ENCODE results near the gene COX6A2.
"Not testable (repeated sequence)": the region's sequence is repeated elsewhere in the genome, so short reads cannot be mapped to it uniquely, and the experiment has no call there.

Gene COX6A2

DNA sequence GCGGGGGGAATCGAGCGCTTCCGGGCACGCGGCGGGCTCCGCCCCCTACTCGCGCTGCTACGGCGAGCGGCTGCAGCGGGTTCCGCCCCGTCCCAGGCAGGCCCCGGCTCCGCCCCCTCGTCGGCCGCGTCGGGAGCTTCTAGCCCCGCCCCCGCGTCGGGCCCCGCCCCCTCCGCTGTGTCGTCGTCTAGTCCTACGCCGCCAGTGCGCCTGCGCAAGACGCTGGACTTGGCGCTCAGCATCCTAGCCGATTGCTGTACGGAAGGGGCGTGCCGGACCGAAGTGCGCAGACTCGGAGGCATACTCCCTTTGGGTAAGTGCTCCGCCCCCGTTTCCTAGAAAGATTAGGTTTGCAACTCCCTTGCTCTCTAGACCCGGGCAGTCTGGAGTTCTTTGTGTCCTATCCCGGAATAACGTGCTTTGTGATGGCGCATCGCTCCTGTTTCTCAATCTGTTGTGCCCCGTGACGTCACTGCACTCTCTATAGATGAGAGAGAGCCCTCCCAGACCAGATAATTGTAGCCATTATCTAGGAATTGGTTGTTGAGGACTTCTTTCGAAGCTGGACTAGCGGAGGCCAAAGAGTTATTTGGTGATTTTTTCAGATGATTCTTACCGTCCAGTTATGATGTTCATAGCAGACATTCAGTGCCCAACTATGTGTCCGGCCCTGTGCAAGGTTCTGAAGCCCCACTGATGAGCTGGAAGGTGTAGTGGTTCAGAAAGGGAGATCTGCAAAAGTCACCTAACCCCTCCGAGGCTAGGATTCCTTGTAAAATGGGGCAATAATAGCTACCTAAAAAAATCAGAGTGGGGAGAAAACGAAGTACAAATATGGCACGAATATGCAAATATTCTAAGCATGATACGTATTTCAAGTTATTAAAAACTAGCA, 31.8 kb upstream of the COX6A2 start:
- Histone ChIP-seq H3K9me3 (ENCODE audit: control insufficient read depth, low read length) (no peaks in the 10 kb centered on the region), H3K4me3 (ENCODE audit: low read length) (peak overlapping the region; percentile 81), H3K36me3 (ENCODE audit: control insufficient read depth, insufficient read depth, low read length) (no peaks in the 10 kb centered on the region), H3K27me3 (ENCODE audit: control insufficient read depth, insufficient read depth, low read length) (no peaks in the 10 kb centered on the region), H3K4me1 (ENCODE audit: control insufficient read depth, insufficient read depth, low read length) (peaks cover 24% of the 10 kb centered on the region), H3K9ac (ENCODE audit: low read length) (peak overlapping the region; percentile 89)

DNA sequence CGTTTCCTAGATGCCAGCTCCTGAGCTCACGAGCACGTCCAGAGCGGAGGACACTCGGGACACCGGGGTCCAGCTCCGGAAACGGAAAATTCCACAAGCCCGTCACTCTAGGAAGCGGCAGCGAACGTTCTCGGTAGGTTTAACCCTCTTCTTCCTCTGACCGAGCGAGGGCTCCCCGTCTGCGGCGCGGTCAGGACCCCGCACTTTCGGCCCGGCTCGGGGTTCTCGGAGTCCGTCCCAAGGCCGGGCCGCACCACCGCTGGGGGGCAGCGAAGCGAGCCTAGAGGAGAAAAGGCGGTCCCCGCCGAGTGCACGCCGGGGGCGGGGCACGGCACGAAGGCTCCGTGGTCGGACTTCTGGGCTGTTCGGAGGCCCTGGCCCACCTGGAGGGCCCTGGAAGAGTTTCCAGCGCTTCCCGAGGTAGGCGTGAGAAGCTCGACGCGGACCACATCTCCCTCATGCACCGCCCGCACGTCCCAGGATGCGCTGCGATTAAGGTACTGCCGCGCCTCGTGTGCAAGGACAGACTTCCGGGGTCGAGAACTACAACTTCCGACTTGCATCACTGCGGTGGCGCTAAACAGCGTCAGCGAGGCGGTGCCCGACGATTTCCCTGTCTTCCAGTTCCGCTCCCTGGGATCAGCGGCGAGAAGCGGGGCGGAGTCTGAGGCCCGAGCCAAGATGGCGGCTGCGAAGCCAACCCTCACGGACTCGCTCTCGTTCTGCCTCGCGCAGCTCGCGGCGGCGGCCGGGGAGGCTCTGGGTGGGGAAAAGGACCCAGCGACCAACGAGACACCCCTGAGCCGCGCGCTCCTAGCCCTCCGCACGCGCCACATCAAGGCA, 30.9 kb upstream of the COX6A2 start, which contains the start of gene ARMC5:
Gene ARMC5, plus strand, starts transcription at position 658 of the 843 bp plus-strand sequence. Its CDS starts 24 bp downstream, at position 682.
- Histone ChIP-seq H3K9ac (ENCODE audit: low read length) (peak within 1 kb of the TSS; percentile 89), H3K4me1 (ENCODE audit: control insufficient read depth, insufficient read depth, low read length) (peaks cover 24% of the 10 kb centered on the region), H3K36me3 (ENCODE audit: control insufficient read depth, insufficient read depth, low read length) (no peaks in the 10 kb centered on the region), H3K4me3 (ENCODE audit: low read length) (peak within 1 kb of the TSS; percentile 81), H3K27me3 (ENCODE audit: control insufficient read depth, insufficient read depth, low read length) (no peaks in the 10 kb centered on the region), H3K9me3 (ENCODE audit: control insufficient read depth, low read length) (no peaks in the 10 kb centered on the region)

DNA sequence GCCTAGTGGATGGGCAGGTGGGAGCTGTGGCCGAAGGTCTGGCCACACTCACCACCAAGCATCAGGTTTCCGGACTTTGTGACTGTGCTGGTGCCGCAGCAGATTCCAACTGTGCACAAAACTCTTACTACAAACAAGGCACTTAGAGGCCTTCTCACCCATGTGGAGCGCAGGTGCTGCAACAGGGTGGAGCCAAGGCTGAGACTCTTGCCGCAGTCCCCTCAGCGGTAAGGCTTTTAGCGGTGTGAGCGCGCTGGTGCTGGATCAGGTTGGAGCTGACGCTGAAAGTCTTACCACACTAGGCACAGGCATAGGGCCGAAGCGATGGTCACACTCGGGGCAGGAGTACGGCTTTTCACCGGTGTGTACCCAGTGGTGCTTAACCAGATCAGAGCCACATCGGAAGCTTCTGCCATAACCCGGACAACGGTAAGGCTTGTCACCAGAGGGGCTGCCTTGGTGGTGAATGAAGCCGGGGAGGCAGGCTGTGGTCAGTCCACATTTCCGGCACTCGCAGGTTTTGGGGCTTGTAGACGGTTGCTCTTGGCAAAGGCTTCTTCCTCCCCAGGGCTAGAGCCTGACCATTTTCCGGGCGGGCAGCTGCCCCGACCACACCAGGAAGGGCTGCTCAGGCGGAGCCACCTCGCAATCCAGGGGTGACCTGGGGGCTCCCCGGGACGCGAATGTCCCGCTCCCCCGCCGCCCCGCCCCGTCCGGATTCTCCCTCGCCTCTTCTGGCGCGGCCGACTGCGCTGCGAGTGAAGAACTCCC, 30.1 kb upstream of the COX6A2 start:
- Histone ChIP-seq H3K4me1 (ENCODE audit: control insufficient read depth, insufficient read depth, low read length) (peaks cover 24% of the 10 kb centered on the region), H3K4me3 (ENCODE audit: low read length) (peak overlapping the region; percentile 81), H3K9ac (ENCODE audit: low read length) (peak overlapping the region; percentile 89), H3K27me3 (ENCODE audit: control insufficient read depth, insufficient read depth, low read length) (no peaks in the 10 kb centered on the region), H3K9me3 (ENCODE audit: control insufficient read depth, low read length) (no peaks in the 10 kb centered on the region), H3K36me3 (ENCODE audit: control insufficient read depth, insufficient read depth, low read length) (no peaks in the 10 kb centered on the region)

DNA sequence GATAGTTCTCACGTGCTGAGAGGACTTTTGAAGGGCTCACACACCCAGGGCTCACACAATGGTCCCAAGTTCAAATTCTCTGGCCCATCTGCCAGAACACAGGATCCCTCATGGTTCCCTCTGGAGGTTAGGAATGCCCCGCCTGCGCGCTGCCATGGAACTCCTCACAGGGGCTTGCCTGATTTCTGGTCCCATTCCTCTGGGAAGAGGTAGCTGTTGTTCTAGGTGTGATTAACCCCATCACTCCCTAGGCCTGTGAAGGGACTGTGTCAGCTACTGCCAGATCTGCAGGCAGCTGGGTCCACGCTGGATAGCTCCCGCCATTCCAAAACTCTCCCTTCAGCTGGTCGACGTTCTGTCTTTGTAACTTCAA, 28.8 kb upstream of the COX6A2 start:
- Histone ChIP-seq H3K9me3 (ENCODE audit: control insufficient read depth, low read length) (no peaks in the 10 kb centered on the region), H3K4me1 (ENCODE audit: control insufficient read depth, insufficient read depth, low read length) (peaks cover 24% of the 10 kb centered on the region), H3K36me3 (ENCODE audit: control insufficient read depth, insufficient read depth, low read length) (no peaks in the 10 kb centered on the region), H3K4me3 (ENCODE audit: low read length) (no peak overlapping the region), H3K9ac (ENCODE audit: low read length) (no peak overlapping the region), H3K27me3 (ENCODE audit: control insufficient read depth, insufficient read depth, low read length) (no peaks in the 10 kb centered on the region)

DNA sequence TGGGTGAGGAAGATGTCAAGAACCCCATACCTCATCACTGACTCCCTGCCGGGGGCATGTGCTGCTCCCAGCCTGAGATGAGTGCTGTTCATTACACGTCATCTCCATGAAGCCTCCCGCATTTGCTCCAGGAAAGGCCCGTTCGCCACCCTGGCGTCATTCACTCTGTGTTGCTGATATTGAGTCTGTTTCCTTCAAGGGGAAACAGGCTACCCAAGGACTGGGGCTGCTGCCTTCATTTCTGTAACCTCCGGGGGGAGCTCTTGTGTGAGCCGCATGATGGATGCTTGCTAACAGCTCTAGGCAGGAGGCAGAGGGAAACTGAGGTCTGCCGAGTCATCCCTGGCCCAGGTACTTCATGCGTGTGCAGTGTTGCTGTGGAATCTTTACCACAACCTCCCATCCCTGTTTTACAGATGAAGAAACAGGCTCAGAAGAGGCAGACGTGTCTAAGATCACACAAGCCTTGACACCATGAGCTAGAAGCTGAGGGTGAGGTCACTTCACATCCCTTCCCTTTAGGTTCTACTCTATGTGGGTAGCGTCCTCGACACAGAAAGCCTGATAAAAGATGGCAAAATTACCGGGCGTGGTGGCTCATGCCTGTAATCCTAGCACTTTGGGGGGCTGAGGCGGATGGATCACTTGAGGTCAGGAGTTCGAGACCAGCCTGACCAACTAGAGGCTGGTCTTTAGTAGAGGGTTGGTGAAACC, 27.6 kb upstream of the COX6A2 start:
- Histone ChIP-seq H3K27me3 (ENCODE audit: control insufficient read depth, insufficient read depth, low read length) (no peaks in the 10 kb centered on the region), H3K4me3 (ENCODE audit: low read length) (no peak overlapping the region), H3K36me3 (ENCODE audit: control insufficient read depth, insufficient read depth, low read length) (no peaks in the 10 kb centered on the region), H3K4me1 (ENCODE audit: control insufficient read depth, insufficient read depth, low read length) (peaks cover 24% of the 10 kb centered on the region), H3K9ac (ENCODE audit: low read length) (no peak overlapping the region), H3K9me3 (ENCODE audit: control insufficient read depth, low read length) (no peaks in the 10 kb centered on the region)

DNA sequence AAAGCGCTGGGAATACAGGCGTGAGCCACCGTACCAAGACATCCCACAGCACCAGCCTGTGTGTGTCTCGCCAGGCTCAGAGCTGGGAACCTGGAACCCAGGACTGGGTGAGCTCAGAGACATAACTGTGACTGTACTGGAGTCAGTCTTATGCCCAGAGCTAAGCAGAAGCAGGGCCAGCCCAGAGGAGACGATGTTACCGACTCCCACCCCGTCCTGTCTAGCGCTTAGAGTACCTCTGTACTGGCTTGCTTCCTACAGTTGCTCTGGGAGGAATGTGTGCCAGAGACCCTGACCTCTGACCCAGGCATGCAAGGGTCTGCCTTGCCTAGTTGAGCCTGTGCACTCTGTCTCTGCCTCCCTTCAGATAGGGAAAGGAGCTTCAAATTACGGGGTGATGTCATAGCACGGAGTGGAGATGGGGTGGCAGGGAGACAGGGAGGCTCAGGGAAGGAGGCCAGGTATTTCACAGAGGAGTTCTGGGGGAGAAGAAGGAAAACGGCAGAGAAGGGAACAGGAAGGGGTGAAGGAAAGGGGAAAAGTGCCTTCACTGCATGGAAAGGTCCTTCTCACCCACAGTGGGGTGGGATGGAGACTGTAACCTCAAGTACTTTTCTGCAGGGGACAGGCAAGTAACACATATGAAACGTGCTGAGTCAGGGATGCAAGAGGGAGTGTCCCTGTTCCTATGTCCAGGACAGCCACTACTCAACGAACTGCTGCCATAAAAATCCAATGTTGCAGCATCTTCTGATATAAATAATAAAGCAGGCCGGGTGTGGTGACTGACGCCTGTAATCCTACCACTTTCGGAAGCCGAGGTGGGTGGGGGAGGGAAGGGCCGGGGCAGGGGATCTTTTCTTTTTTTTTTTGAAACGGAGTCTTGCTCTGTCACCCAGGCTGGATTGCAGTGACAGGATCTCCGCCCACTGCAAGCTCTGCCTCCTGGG, 25.4 kb upstream of the COX6A2 start:
- Histone ChIP-seq H3K9me3 (ENCODE audit: control insufficient read depth, low read length) (no peaks in the 10 kb centered on the region), H3K4me3 (ENCODE audit: low read length) (no peak overlapping the region), H3K27me3 (ENCODE audit: control insufficient read depth, insufficient read depth, low read length) (no peaks in the 10 kb centered on the region), H3K9ac (ENCODE audit: low read length) (no peak overlapping the region), H3K36me3 (ENCODE audit: control insufficient read depth, insufficient read depth, low read length) (no peaks in the 10 kb centered on the region), H3K4me1 (ENCODE audit: control insufficient read depth, insufficient read depth, low read length) (peaks cover 17% of the 10 kb centered on the region)

DNA sequence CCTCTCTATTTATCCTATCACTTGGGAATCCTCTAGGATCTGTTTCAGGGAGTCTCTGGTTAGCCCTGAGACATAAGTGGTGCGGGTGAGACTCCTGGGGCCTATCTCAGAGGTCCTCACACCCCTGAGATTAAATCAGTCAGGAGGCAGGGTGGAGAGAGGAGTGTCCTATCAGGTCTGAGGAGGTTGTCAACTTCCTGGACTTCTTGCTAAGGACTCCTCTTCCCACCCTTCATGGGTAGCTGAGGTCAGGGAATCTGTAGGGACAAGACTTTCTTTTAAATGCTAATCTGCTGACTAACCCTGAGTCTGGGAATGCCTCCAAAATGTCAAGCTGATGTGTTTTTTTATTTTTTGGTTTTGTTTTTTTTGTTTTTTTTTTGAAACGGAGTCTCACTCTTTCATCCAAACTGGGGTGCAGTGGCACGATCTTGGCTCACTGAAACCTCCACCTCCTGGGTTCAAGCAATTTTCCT, 24.5 kb upstream of the COX6A2 start:
- no peaks in the 10 kb centered on the region for H3K27me3 ChIP-seq (ENCODE audit: control insufficient read depth, insufficient read depth, low read length)
- no peak overlapping the region for H3K4me3 ChIP-seq (ENCODE audit: low read length)
- no peaks in the 10 kb centered on the region for H3K36me3 ChIP-seq (ENCODE audit: control insufficient read depth, insufficient read depth, low read length)
- H3K9me3 ChIP-seq (ENCODE audit: control insufficient read depth, low read length), result no peaks in the 10 kb centered on the region
- peaks cover 13% of the 10 kb centered on the region for H3K4me1 ChIP-seq (ENCODE audit: control insufficient read depth, insufficient read depth, low read length)
- no peak overlapping the region for H3K9ac ChIP-seq (ENCODE audit: low read length)

DNA sequence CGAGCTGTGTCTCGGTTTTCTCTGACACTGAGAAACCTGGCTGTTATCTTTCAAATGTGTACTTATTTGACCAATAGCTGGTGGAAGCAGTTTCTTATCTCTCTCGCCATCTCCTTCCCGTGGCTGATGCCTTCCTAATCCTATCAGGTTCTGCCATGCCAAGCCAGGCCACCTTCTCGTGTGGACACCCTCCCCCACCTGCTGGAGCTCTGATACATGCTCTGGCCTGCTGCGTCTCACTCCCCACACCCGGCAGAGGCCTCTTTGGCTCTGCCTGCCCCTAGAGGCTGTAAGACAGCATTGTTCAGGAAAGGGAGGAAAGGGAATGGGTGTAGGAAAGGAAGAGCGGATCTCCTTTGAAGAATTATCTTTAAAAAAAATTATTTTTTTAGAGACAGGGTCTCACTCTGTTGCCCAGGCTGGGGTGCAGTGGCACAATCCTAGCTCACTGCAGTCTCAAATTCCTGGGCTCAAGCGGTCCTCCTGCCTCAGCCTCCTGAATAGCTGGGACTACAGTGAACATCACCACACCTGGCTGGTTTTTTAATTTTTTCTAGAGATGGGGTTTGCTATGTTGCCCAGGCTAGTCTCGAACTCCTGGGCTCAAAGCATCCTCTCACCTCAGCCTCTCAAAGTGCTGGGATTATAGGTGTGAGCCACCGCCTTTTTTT, 23.7 kb upstream of the COX6A2 start:
- H3K9me3 ChIP-seq (ENCODE audit: control insufficient read depth, low read length), result no peaks in the 10 kb centered on the region
- peaks cover 5% of the 10 kb centered on the region for H3K4me1 ChIP-seq (ENCODE audit: control insufficient read depth, insufficient read depth, low read length)
- no peak overlapping the region for H3K9ac ChIP-seq (ENCODE audit: low read length)
- no peaks in the 10 kb centered on the region for H3K36me3 ChIP-seq (ENCODE audit: control insufficient read depth, insufficient read depth, low read length)
- H3K27me3 ChIP-seq (ENCODE audit: control insufficient read depth, insufficient read depth, low read length), result no peaks in the 10 kb centered on the region
- no peak overlapping the region for H3K4me3 ChIP-seq (ENCODE audit: low read length)

DNA sequence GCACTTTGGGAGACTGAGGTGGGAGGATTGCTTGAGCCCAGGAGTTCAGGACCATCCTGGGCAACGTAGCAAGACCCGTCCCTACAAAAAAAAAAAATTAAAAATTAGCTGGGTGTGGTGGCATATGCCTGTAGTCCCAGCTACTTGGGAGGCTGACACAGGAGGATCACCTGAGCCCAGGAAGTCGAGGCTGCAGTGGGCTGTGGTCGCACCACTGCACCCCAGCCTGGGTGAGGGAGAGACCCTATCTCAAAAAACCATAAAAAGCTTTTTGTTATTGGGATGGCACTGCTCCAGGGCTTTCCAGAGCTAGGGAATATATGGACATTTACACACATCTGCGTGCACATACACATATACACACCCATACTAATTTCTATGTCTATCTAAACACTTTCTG, 23.0 kb upstream of the COX6A2 start:
- Histone ChIP-seq H3K4me3 (ENCODE audit: low read length) (no peak overlapping the region), H3K9ac (ENCODE audit: low read length) (no peak overlapping the region), H3K36me3 (ENCODE audit: control insufficient read depth, insufficient read depth, low read length) (no peaks in the 10 kb centered on the region), H3K9me3 (ENCODE audit: control insufficient read depth, low read length) (no peaks in the 10 kb centered on the region), H3K4me1 (ENCODE audit: control insufficient read depth, insufficient read depth, low read length) (no peaks in the 10 kb centered on the region), H3K27me3 (ENCODE audit: control insufficient read depth, insufficient read depth, low read length) (no peaks in the 10 kb centered on the region)

DNA sequence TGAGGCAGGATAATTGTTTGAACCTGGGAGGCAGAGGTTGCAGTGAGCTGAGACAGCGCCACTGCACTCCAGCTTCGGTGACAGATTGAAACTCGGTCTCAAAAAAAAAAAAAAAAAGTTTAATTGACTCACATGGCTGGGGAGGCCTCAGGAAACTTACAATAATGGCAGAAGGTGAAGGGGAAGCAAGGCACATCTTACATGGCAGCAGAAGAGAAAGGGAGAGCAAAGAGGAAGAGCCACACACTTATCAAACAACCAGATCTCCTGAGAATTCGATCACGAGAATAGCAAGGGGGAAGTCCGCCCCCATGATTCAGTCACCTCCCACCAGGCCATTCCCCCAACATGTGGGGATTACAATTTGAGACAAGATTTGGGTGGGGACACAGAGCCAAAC, 17.8 kb upstream of the COX6A2 start:
- not testable (repeated sequence) for H3K36me3 ChIP-seq (ENCODE audit: control insufficient read depth, insufficient read depth, low read length); H3K4me3 ChIP-seq (ENCODE audit: low read length); H3K9me3 ChIP-seq (ENCODE audit: control insufficient read depth, low read length); H3K9ac ChIP-seq (ENCODE audit: low read length); H3K27me3 ChIP-seq (ENCODE audit: control insufficient read depth, insufficient read depth, low read length); H3K4me1 ChIP-seq (ENCODE audit: control insufficient read depth, insufficient read depth, low read length)

All from mucosa of stomach (tissue), 1 donor.